ENCODE measurements around the gene ZNF766.
"Not testable (repeated sequence)": the region's sequence is repeated elsewhere in the genome, so short reads cannot be mapped to it uniquely, and the experiment has no call there.

DNA sequence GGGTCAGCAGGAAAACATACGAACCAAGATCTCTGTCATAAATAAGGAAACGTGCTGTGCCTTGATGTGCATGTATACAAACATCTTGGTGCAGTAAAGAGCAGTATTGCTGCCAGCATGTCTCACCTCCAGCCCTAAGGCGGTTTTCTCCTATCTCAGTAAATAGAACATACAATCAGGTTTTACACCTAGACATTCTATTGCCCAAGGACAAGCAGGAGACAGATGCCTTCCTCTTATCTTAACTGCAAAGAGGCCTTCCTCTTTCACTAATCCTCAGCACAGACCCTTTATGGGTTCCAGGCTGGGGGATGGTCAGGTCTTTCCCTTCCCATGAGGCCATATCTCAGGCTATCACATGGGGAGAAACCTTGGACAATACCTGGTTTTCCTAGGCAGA is 69.6 kb downstream of the ZNF766 start:
- TF ChIP-seq, protein P1, sequence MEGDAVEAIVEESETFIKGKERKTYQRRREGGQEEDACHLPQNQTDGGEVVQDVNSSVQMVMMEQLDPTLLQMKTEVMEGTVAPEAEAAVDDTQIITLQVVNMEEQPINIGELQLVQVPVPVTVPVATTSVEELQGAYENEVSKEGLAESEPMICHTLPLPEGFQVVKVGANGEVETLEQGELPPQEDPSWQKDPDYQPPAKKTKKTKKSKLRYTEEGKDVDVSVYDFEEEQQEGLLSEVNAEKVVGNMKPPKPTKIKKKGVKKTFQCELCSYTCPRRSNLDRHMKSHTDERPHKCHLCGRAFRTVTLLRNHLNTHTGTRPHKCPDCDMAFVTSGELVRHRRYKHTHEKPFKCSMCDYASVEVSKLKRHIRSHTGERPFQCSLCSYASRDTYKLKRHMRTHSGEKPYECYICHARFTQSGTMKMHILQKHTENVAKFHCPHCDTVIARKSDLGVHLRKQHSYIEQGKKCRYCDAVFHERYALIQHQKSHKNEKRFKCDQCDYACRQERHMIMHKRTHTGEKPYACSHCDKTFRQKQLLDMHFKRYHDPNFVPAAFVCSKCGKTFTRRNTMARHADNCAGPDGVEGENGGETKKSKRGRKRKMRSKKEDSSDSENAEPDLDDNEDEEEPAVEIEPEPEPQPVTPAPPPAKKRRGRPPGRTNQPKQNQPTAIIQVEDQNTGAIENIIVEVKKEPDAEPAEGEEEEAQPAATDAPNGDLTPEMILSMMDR (IDR thresholded peaks at IDR 0.05; ENCODE audit: borderline replicate concordance, extremely low read depth, low read length, poor library complexity, severe bottlenecking): not testable (repeated sequence)
- TF ChIP-seq EZH2 (IDR thresholded peaks at IDR 0.05; ENCODE audit: borderline replicate concordance, low read depth, low read length, severe bottlenecking): not testable (repeated sequence)
